Panc1 (cell line): ENCODE data around the gene CNOT6L. TPM values are rescaled to one million over a fixed set of nuclear protein-coding genes. Genes with fewer than 3 reads are reported as not detected.
A peak's percentile ranks its signal among the peaks of the same experiment; 100 is the strongest.

ENCODE experiments used
- ATAC-seq: fragments of 200-7000 bp; cut with Tn5 transposase; 2 replicates; pipeline ENCODE4 v1.9.1; 2020; ENCODE audit warnings: mild to moderate bottlenecking, moderate library complexity
- BruUV-seq: library from RNA; stranded (reverse); fragments of 400-500 nt; replicated peaks from 2 replicates; lab custom pipeline; 2021; lab: Mats Ljungman, UMichigan
- CTCF ChIA-PET: fragments of 300-600 bp; sonication (Branson Sonifier 250); formaldehyde crosslinking; loops from one replicate; lab custom pipeline; 2022; ENCODE audit warnings: antibody characterized with exemption; lab: Charles Lee
- POLR2A ChIA-PET: fragments of 300-600 bp; sonication (Branson Sonifier 250); formaldehyde crosslinking; loops from one replicate; lab custom pipeline; 2022; ENCODE audit warnings: antibody characterized with exemption; lab: Charles Lee
- DNase-seq: peaks from one replicate; pipeline ENCODE4 v3.0.0-alpha.2; 2010; ENCODE audit warnings: low read depth, low spot score
- H3K27ac ChIP-seq: 2 replicates; pipeline ENCODE4 v1.5.1; 2011; ENCODE audit warnings: mild to moderate bottlenecking, low read length, inconsistent platforms
- H3K27me3 ChIP-seq: fragments of 200-500 bp; sonication (Bioruptor generic); 2 replicates; pipeline ENCODE4 v1.6.0; 2014; ENCODE audit warnings: low read length, inconsistent platforms; ENCODE audit not compliant: control insufficient read depth, insufficient read depth
- H3K36me3 ChIP-seq: fragments of 200-500 bp; sonication (Bioruptor generic); 2 replicates; pipeline ENCODE4 v1.5.1; 2014; ENCODE audit warnings: inconsistent platforms, mild to moderate bottlenecking, low read length, moderate library complexity; ENCODE audit not compliant: control insufficient read depth, insufficient read depth
- H3K4me1 ChIP-seq: 2 replicates; pipeline ENCODE4 v1.5.1; 2011; ENCODE audit warnings: inconsistent platforms, mild to moderate bottlenecking, low read length, moderate library complexity; ENCODE audit not compliant: control insufficient read depth, insufficient read depth
- H3K4me3 ChIP-seq, 2 experiments: 2 replicates each; pipeline ENCODE4 v1.5.1; 2011 to 2012; ENCODE audit warnings: low read depth in 2 of 2, low read length in 2 of 2, mild to moderate bottlenecking in 2 of 2, inconsistent platforms in 1 of 2, moderate library complexity in 1 of 2
- H3K9me3 ChIP-seq: fragments of 200-500 bp; sonication (Bioruptor generic); 2 replicates; pipeline ENCODE4 v1.5.1; 2014; ENCODE audit warnings: low read depth, mild to moderate bottlenecking, inconsistent platforms, low read length, moderate library complexity; ENCODE audit not compliant: control insufficient read depth, insufficient read depth
- CTCF ChIP-seq: fragments of 450-650 bp; IDR thresholded peaks from 2 replicates; pipeline ENCODE4 v1.5.1; 2017; ENCODE audit warnings: mild to moderate bottlenecking
- POLR2AphosphoS5 ChIP-seq: IDR thresholded peaks from 2 replicates; pipeline ENCODE4 v1.6.1; 2012; ENCODE audit warnings: mild to moderate bottlenecking, low read depth, low read length, moderate library complexity
- REST ChIP-seq, 2 experiments: IDR thresholded peaks; 2 replicates each; pipeline ENCODE4 v1.6.1; 2011 to 2012; ENCODE audit warnings: low read depth in 2 of 2, control low read depth in 1 of 2, low read length in 1 of 2, mild to moderate bottlenecking in 1 of 2, moderate library complexity in 1 of 2; ENCODE audit not compliant: insufficient read depth in 1 of 2
- SIN3A ChIP-seq: IDR thresholded peaks from 2 replicates; pipeline ENCODE4 v1.6.1; 2012; ENCODE audit warnings: low read depth, mild to moderate bottlenecking, low read length, moderate library complexity, borderline replicate concordance; ENCODE audit not compliant: insufficient read depth
- TCF7L2 ChIP-seq: IDR thresholded peaks from 2 replicates; pipeline ENCODE4 v1.6.1; 2011; ENCODE audit warnings: mild to moderate bottlenecking, low read depth, low read length, inconsistent platforms
- in situ Hi-C: cut with HindIII; loops from 2 replicates; pipeline ENCODE4 v1.10.0; 2016; ENCODE audit warnings: low sequenced_read_pairs, low pct_unique_long_range_greater_than_20kb
- intact Hi-C: fragments of 100-400 bp; cut with micrococcal nuclease; formaldehyde crosslinking; loops from one replicate; pipeline ENCODE4 v1.10.0; 2022; ENCODE audit not compliant: unreplicated experiment
- total RNA-seq: library from RNA; stranded (reverse); gene quantifications from one replicate; pipeline ENCODE4 v1.2.1, GENCODE V29; 2021; ENCODE audit not compliant: unreplicated experiment

The CNOT6L gene
- total RNA-seq, 1 experiment from 2014 or later, result 18.3 TPM

GRCh38 chr4:77819843-77820648 is 878 bp upstream of the CNOT6L start:
- CTCF ChIA-PET, result no interaction called here
- Histone ChIP-seq H3K27me3 (no peaks in the 10 kb centered on the region), H3K9me3 (no peaks in the 10 kb centered on the region), H3K4me1 (peaks cover 13% of the 10 kb centered on the region), H3K27ac (peak overlapping the region; percentile 83), H3K36me3 (no peaks in the 10 kb centered on the region; the same call in 1 of the 2 replicates), H3K4me3 (peak overlapping the region; percentile 71 to 79)
- peak; percentile 25 for DNase-seq
- in situ Hi-C loops (no loop called here), intact Hi-C loops (no loop called here)
- BruUV-seq, result no TSS peak
- ATAC-seq, result peak; percentile 92
- POLR2A ChIA-PET, result interaction anchor here (0.5 kb wide), 1 partner anchor 65 kb away, joined by 4 read pairs; no protein-coding TSS in a partner anchor
- no peak for TF ChIP-seq TCF7L2
- TF ChIP-seq POLR2AphosphoS5, result peak; percentile 64
- 0 out of 2 replicates have a peak, but pooled peaks have one; percentile 26 for TF ChIP-seq SIN3A

- POLR2A ChIA-PET, result no interaction called here
- CTCF ChIA-PET, result no interaction called here
- no peaks in the 10 kb centered on the region; the same call in 1 of the 2 replicates for H3K36me3 ChIP-seq
- H3K4me3 ChIP-seq, result peak overlapping the region; percentile 79 to 82
- TF ChIP-seq REST (IDR thresholded peaks at IDR 0.05; ENCODE audit: insufficient read depth in 1 of 2, low read depth in 2 of 2, low read length in 1 of 2), result no peak
- no peak for TF ChIP-seq CTCF
- TF ChIP-seq POLR2AphosphoS5, result no peak
- TF ChIP-seq TCF7L2, result no peak
- no peak for TF ChIP-seq SIN3A
- BruUV-seq, result no TSS peak
- peak overlapping the region; percentile 69; the same call in 1 of the 2 replicates for H3K27ac ChIP-seq
- no peaks in the 10 kb centered on the region for H3K27me3 ChIP-seq
- peaks cover 13% of the 10 kb centered on the region for H3K4me1 ChIP-seq
- intact Hi-C loops (no loop called here), in situ Hi-C loops (no loop called here)
- ATAC-seq (peak; percentile 33), DNase-seq (no peak)
- H3K9me3 ChIP-seq, result no peaks in the 10 kb centered on the region
Observed at GRCh38 chr4:77819404-77819842, 255 bp upstream of the CNOT6L start.
